ENCODE results near the gene ACAN. TPM values are rescaled to one million over a fixed set of nuclear protein-coding genes. Genes with fewer than 3 reads are reported as not detected.

The ACAN gene
- total RNA-seq, 1 donor = 3.3 TPM

DNA sequence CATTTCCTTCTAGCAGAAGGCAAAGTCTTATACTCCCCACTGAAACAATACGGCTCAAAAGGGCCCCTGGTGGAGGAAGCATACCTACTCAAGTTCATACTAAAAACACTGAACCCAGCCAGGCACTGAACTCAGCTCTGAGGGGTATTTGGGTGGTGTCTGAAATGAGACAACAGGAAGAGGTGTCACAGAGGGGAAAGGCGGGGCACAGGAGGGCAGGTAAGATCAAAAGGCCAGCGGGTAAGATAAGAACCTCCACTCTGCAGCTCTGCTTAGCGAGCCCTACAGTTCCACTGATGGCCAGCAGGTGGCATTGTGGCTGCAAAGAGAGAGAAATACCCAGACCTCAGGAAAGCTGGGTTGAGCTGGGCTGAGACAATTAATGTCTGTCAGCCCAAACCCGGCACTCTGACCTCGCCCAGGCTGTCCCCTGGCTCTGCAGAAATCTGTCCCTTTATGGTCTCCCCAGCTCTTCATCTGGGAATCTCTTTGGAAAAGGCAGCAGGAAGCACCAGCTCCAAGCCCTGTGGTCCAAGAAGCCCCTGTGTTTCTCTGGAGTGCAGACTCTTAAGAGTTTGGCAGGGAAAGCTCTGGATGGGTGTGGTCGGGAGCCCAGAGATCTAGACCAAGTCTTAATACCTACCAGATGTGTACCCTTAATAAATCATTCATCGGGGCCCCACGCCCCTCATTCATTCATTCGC lies 101.5 kb downstream of the ACAN start:
- TF ChIP-seq, protein P1, sequence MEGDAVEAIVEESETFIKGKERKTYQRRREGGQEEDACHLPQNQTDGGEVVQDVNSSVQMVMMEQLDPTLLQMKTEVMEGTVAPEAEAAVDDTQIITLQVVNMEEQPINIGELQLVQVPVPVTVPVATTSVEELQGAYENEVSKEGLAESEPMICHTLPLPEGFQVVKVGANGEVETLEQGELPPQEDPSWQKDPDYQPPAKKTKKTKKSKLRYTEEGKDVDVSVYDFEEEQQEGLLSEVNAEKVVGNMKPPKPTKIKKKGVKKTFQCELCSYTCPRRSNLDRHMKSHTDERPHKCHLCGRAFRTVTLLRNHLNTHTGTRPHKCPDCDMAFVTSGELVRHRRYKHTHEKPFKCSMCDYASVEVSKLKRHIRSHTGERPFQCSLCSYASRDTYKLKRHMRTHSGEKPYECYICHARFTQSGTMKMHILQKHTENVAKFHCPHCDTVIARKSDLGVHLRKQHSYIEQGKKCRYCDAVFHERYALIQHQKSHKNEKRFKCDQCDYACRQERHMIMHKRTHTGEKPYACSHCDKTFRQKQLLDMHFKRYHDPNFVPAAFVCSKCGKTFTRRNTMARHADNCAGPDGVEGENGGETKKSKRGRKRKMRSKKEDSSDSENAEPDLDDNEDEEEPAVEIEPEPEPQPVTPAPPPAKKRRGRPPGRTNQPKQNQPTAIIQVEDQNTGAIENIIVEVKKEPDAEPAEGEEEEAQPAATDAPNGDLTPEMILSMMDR (IDR thresholded peaks at IDR 0.05; ENCODE audit: insufficient read depth, low read length) = peak; percentile 98
- DNase-seq (ENCODE audit: low read depth) = peak; percentile 86
- H3K4me3 ChIP-seq (ENCODE audit: low read depth, low read length) = no peak overlapping the region

DNA sequence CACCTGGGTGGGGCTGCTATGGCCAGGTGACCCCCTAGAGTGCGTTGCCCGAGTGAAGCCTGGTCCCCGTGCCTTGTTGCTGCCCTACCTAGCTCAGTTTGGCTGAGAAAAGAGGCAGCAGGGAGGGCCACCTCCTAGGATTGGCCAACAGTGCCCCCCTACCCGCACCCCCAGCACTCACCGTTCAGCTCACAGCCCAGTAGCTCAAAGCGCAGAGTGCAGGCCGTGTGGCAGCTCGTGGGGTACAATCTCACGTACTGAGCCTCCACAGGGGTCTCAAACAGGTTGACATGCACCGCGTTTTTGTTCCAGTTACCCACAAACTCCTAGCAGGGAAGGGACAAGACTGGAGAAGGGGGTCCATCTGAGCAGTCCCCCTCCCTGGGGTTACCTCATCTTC lies 102.3 kb downstream of the ACAN start:
- no peak overlapping the region for H3K4me3 ChIP-seq (ENCODE audit: low read depth, low read length)
- no peak for DNase-seq (ENCODE audit: low read depth)
- TF ChIP-seq, protein P1 (IDR thresholded peaks at IDR 0.05; ENCODE audit: insufficient read depth, low read length) = no peak

DNA sequence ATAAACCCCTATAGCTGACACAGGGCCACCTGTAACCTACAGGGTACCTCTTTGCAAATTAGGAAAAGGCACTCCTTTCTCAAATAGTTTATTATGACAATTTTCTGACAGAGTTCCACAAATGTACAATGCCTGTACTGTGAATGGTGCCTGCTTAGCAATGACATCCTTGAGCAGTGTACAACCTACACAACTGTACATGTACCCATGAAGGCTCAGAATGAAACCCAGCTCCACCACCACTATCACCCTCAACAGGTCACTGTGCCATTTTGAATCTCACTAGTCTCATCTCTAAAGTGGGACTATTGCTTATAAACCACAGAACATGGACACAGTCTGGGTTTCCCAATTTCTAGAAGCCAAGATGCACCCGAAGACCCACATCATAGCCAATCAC lies 102.9 kb downstream of the ACAN start:
- TF ChIP-seq, protein P1 (IDR thresholded peaks at IDR 0.05; ENCODE audit: insufficient read depth, low read length) = no peak
- no peak overlapping the region for H3K4me3 ChIP-seq (ENCODE audit: low read depth, low read length)
- DNase-seq (ENCODE audit: low read depth) = no peak

DNA sequence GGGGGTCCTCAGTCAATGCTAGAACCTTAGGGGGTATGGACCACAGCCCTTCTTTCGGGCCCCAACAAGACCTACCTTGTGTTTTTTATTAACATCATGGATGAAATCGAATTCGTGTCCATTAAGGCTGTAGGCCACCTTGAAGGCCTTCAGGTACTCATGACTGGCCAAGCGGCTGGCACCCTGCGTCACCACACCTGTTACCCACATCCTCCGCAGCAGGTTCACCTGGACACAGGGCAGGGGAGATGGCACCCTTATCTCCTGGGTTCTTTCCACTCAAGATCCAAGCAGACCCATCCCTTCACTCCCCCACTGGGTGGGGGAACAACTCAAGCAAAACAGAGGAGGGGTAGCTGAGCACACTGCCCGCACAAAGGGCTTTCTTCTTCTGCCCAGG lies 103.3 kb downstream of the ACAN start:
- TF ChIP-seq, protein P1 (IDR thresholded peaks at IDR 0.05; ENCODE audit: insufficient read depth, low read length) = no peak
- no peak overlapping the region for H3K4me3 ChIP-seq (ENCODE audit: low read depth, low read length)
- no peak for DNase-seq (ENCODE audit: low read depth)

DNA sequence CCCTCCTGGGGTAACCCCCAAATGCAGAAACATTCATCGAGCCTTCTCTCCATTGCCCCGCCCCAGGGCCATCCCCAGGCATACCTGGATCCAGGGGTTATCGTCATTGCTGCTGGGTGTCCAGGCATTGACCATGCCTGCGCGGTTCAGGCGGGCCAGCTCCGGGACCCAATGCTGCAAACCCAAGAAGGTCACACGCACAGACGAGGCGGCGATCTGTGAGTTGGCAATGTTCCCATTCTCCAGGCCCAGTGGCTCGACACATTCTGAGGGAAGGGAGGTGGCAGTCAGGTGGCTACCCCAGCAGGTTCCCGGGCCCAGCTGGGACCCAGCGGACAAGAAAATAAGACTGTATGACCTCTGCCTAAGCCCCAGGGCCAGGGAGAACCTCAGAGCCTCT lies 103.9 kb downstream of the ACAN start:
- H3K4me3 ChIP-seq (ENCODE audit: low read depth, low read length) = no peak overlapping the region
- TF ChIP-seq, protein P1 (IDR thresholded peaks at IDR 0.05; ENCODE audit: insufficient read depth, low read length) = no peak
- DNase-seq (ENCODE audit: low read depth) = no peak

- TF ChIP-seq, protein P1 (IDR thresholded peaks at IDR 0.05; ENCODE audit: insufficient read depth, low read length) = no peak
- no peak overlapping the region for H3K4me3 ChIP-seq (ENCODE audit: low read depth, low read length)
- DNase-seq (ENCODE audit: low read depth) = no peak
These were observed 104.9 kb downstream of the ACAN start for GRCh38 chr15:88908123-88908522.

Data from fibroblast of the aortic adventitia (primary cell).